Prostate gland (tissue), 2 donors: ENCODE data around the gene POFUT1. TPM values are rescaled to one million over a fixed set of nuclear protein-coding genes. Genes with fewer than 3 reads are reported as not detected.

Experiments
- DNase-seq: peaks from one replicate; pipeline ENCODE4 v3.0.0-alpha.2; 2019; ENCODE audit warnings: low spot score
- H3K27ac ChIP-seq, 2 donors: fragments of 200-600 bp; sonication (generic); 2 replicates each; pipeline ENCODE4 v1.5.1; 2017 to 2019
- H3K27me3 ChIP-seq: fragments of 200-600 bp; sonication (generic); replicated peaks from 2 replicates; pipeline ENCODE4 v1.5.1; 2019; ENCODE audit not compliant: insufficient read depth
- H3K36me3 ChIP-seq, 2 donors: fragments of 200-600 bp; sonication (generic); 1 replicate in 1 of 2; 2 replicates in 1 of 2; pipeline versions ENCODE4 v1.5.1 to v1.8.1; 2017 to 2019
- H3K4me1 ChIP-seq: fragments of 200-600 bp; sonication (generic); replicated peaks from 2 replicates; pipeline ENCODE4 v1.5.1; 2019
- H3K4me3 ChIP-seq, 2 donors: fragments of 200-600 bp; sonication (generic); 2 replicates each; pipeline ENCODE4 v1.5.1; 2017 to 2019
- H3K9me3 ChIP-seq: fragments of 200-600 bp; sonication (generic); 2 replicates; pipeline ENCODE4 v1.5.1; 2017
- POLR2A ChIP-seq: fragments of 450-650 bp; IDR thresholded peaks from one replicate; pipeline ENCODE4 v1.6.1; 2016; ENCODE audit warnings: antibody characterized with exemption, mild to moderate bottlenecking
- POLR2AphosphoS5 ChIP-seq: sonication (generic); formaldehyde crosslinking; IDR thresholded peaks from one replicate; pipeline ENCODE4 v1.6.1; 2017; ENCODE audit warnings: antibody characterized with exemption
- WGBS: methylation state at CpG from one replicate; pipeline ENCODE4 v1.1.5; 2018; 5-methylcytosine and 5-hydroxymethylcytosine counted together
- intact Hi-C: fragments of 100-400 bp; cut with DNase I; formaldehyde crosslinking; loops from one replicate; pipeline ENCODE4 v1.14.2; 2022
- microRNA counts, 2 donors: library from miRNA; unstranded; fragments of <30 nt; microRNA quantifications; one replicate each; lab custom pipeline; 2016 to 2017
- total RNA-seq, 2 donors: library from RNA; depleted of rRNA; stranded (reverse); fragments of >200 nt; gene quantifications; one replicate each; pipeline ENCODE4 v1.1.0, GENCODE V29; 2016
- TF ChIP-seq, protein P1 (sequence below), 4 experiments: fragments of 200-600 bp in 2 of 4; fragments of 450-650 bp in 2 of 4; sonication (generic) in 2 of 4; IDR thresholded peaks; 1 replicate in 3 of 4; 2 replicates in 1 of 4; pipeline ENCODE4 v1.5.1; 2016 to 2019; ENCODE audit warnings: antibody characterized with exemption in 4 of 4, mild to moderate bottlenecking in 2 of 4, moderate library complexity in 2 of 4

The POFUT1 gene
- total RNA-seq, 2 donors from 2014 or later, result 33.2 to 44.3 TPM

DNA sequence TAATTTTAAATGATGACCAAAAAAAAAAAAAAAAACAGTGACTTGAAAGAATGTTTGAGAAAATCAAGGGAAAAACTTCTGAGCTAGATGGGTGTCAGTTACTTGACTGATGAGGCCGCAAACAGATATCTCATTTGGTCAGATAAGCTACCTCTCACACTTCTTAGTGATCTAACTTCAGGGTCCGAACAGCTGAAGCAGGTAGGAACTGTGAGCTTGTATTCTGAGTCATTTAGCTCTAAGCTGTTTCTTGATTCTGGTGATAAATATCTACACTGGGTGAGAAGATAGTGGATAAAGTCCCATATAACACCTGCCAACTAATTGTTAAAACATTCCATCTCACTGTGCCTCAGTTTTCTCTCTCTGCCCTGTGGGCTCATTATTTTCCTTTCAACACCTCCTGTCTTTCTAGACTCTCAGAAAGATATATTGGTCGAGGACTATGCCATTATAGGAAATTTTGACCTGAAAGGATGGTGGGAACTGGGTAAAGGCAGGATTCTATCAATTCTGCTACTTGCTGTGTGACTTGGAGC is 77.5 kb downstream of the POFUT1 start:
- TF ChIP-seq, protein P1, sequence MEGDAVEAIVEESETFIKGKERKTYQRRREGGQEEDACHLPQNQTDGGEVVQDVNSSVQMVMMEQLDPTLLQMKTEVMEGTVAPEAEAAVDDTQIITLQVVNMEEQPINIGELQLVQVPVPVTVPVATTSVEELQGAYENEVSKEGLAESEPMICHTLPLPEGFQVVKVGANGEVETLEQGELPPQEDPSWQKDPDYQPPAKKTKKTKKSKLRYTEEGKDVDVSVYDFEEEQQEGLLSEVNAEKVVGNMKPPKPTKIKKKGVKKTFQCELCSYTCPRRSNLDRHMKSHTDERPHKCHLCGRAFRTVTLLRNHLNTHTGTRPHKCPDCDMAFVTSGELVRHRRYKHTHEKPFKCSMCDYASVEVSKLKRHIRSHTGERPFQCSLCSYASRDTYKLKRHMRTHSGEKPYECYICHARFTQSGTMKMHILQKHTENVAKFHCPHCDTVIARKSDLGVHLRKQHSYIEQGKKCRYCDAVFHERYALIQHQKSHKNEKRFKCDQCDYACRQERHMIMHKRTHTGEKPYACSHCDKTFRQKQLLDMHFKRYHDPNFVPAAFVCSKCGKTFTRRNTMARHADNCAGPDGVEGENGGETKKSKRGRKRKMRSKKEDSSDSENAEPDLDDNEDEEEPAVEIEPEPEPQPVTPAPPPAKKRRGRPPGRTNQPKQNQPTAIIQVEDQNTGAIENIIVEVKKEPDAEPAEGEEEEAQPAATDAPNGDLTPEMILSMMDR (IDR thresholded peaks at IDR 0.05), result no peak
- TF ChIP-seq POLR2A, result no peak
- TF ChIP-seq POLR2AphosphoS5, result no peak
- H3K27ac ChIP-seq, result no peak overlapping the region
- DNase-seq, result no peak
- H3K36me3 ChIP-seq, result no peaks in the 10 kb centered on the region
- no peaks in the 10 kb centered on the region for H3K4me1 ChIP-seq
- WGBS, result 65% methylated on average over 3 of the region's 3 CpGs
- H3K9me3 ChIP-seq, result no peaks in the 10 kb centered on the region
- no peak overlapping the region for H3K4me3 ChIP-seq
- no peaks in the 10 kb centered on the region for H3K27me3 ChIP-seq
- intact Hi-C loops, result no loop called here

GRCh38 chr20:32285621-32286371 is 78.1 kb downstream of the POFUT1 start:
- Histone ChIP-seq H3K4me3 (no peak overlapping the region), H3K36me3 (no peaks in the 10 kb centered on the region), H3K9me3 (no peaks in the 10 kb centered on the region), H3K27me3 (no peaks in the 10 kb centered on the region), H3K27ac (no peak overlapping the region), H3K4me1 (no peaks in the 10 kb centered on the region)
- WGBS, result 43% methylated on average over 4 of the region's 4 CpGs
- DNase-seq, result no peak
- TF ChIP-seq, protein P1 (IDR thresholded peaks at IDR 0.05), result no peak
- TF ChIP-seq POLR2AphosphoS5, result no peak
- TF ChIP-seq POLR2A, result no peak
- intact Hi-C loops, result no loop called here

GRCh38 chr20:32287231-32287638 is 79.6 kb downstream of the POFUT1 start:
- Histone ChIP-seq H3K27ac (no peak overlapping the region), H3K27me3 (no peaks in the 10 kb centered on the region), H3K9me3 (no peaks in the 10 kb centered on the region), H3K4me3 (no peak overlapping the region), H3K4me1 (no peaks in the 10 kb centered on the region), H3K36me3 (no peaks in the 10 kb centered on the region)
- no peak for DNase-seq
- intact Hi-C loops, result no loop called here
- TF ChIP-seq POLR2AphosphoS5 (no peak), POLR2A (no peak)
- TF ChIP-seq, protein P1 (IDR thresholded peaks at IDR 0.05), result no peak
- 93% methylated on average over 6 of the region's 6 CpGs for WGBS

MicroRNAs within 50 kb of the gene (microRNA counts, 767-probe panel; counts per million panel counts)
- microRNA hsa-miR-1825 (lab: Ali Mortazavi, UCI), result 1,935 to 2,369 counts per million in 2 donors

Other genes with a start within 250 kb of the POFUT1 start
- gene XKR7, start 239.7 kb upstream of the POFUT1 start, total RNA-seq, result under 1 TPM in 1 of 2 donors, not detected in 1; 0.05 TPM
- 1 to 10 TPM; 4.6 to 5.7 TPM for gene CCM2L, start 197.4 kb upstream of the POFUT1 start, total RNA-seq
- 1 to 10 TPM; 3.1 to 6.0 TPM for gene HCK, start 155.6 kb upstream of the POFUT1 start, total RNA-seq
- gene TM9SF4, start 98.2 kb upstream of the POFUT1 start, total RNA-seq, result 10 to 100 TPM; 44.7 to 62.9 TPM
- 10 to 100 TPM; 11.2 to 17.4 TPM for gene PLAGL2, start 137 bp upstream of the POFUT1 start, total RNA-seq
- 10 to 100 TPM; 22.6 to 23.5 TPM for gene KIF3B, start 69.8 kb downstream of the POFUT1 start, total RNA-seq
- 100 to 1,000 TPM in 1 of 2 donors, 10 to 100 TPM in 1; 30.4 to 106 TPM for gene ASXL1, start 150.5 kb downstream of the POFUT1 start, total RNA-seq